ENCODE data around the gene HSPA12A. TPM values are rescaled to one million over a fixed set of nuclear protein-coding genes. Genes with fewer than 3 reads are reported as not detected.

Gene HSPA12A
- total RNA-seq, result 2.0 and 5.9 TPM in 2 replicates

GRCh38 chr10:116742367-116743265, at the start of gene HSPA12A:
Gene HSPA12A, minus strand, starts transcription at chr10:116742566. Its CDS starts 97 bp downstream, at chr10:116742469.

Other genes starting within 250 kb of the HSPA12A start
- not detected in 2 replicates for gene PNLIP, start 196.6 kb downstream of the HSPA12A start, total RNA-seq
- not detected in 2 replicates for gene PNLIPRP1, start 151.6 kb downstream of the HSPA12A start, total RNA-seq
- gene PNLIPRP2, start 121.6 kb downstream of the HSPA12A start, total RNA-seq, result not detected in 2 replicates
- gene ENO4, start 106.9 kb upstream of the HSPA12A start, total RNA-seq, result 0.19 and 0.26 TPM in 2 replicates